ENCODE data around the gene RAB15. TPM values are rescaled to one million over a fixed set of nuclear protein-coding genes. Genes with fewer than 3 reads are reported as not detected.

The RAB15 gene
- total and polyA plus RNA-seq, 2 experiments from 2014 or later = 33.8 to 38.7 TPM

- Histone ChIP-seq H3K4me2 (no peak overlapping the region), H3K79me2 (no peaks in the 10 kb centered on the region), H3K9me2 (replicated peaks; ENCODE audit: insufficient read depth) (no peaks in the 10 kb centered on the region), H3K4me3 (no peak overlapping the region), H3K36me3 (replicated peaks; ENCODE audit: insufficient read depth, low read depth) (no peaks in the 10 kb centered on the region), H3K4me1 (ENCODE audit: insufficient read depth) (no peaks in the 10 kb centered on the region), H2AFZ (no peak overlapping the region), H3K9me3 (ENCODE audit: low read depth) (no peaks in the 10 kb centered on the region), H3K27ac (no peak overlapping the region), H4K20me1 (ENCODE audit: insufficient read depth, poor library complexity, severe bottlenecking) (no peaks in the 10 kb centered on the region), H3K27me3 (no peaks in the 10 kb centered on the region)
- 89% methylated on average over 5 of the region's 5 CpGs for WGBS (ENCODE audit: low lambda C conversion rate, missing lambda C conversion rate)
- no peak for DNase-seq (ENCODE audit: low spot score)
- no peak for TF ChIP-seq EZH2 (IDR thresholded peaks at IDR 0.05; ENCODE audit: borderline replicate concordance)
- TF ChIP-seq CTCF (IDR thresholded peaks at IDR 0.05; ENCODE audit: poor library complexity) = no peak
- TF ChIP-seq EZH2phosphoT487 (IDR thresholded peaks at IDR 0.05; ENCODE audit: low read depth, severe bottlenecking, unreplicated experiment) = no peak
These were observed 38.2 kb upstream of the RAB15 start for GRCh38 chr14:65010211-65010931.

- no peaks in the 10 kb centered on the region for H3K9me2 ChIP-seq (replicated peaks; ENCODE audit: insufficient read depth)
- H3K27me3 ChIP-seq = no peaks in the 10 kb centered on the region
- peaks cover 9% of the 10 kb centered on the region for H3K79me2 ChIP-seq
- TF ChIP-seq CTCF (IDR thresholded peaks at IDR 0.05; ENCODE audit: poor library complexity) = no peak
- H3K4me2 ChIP-seq = no peak overlapping the region
- no peaks in the 10 kb centered on the region for H3K4me1 ChIP-seq (ENCODE audit: insufficient read depth)
- DNase-seq (ENCODE audit: low spot score) = no peak
- no peaks in the 10 kb centered on the region for H3K9me3 ChIP-seq (ENCODE audit: low read depth)
- no peak overlapping the region for H2AFZ ChIP-seq
- 89% methylated on average over 1 of the region's 1 CpG for WGBS (ENCODE audit: low lambda C conversion rate, missing lambda C conversion rate)
- H4K20me1 ChIP-seq (ENCODE audit: insufficient read depth, poor library complexity, severe bottlenecking) = no peaks in the 10 kb centered on the region
- H3K27ac ChIP-seq = no peak overlapping the region
- no peaks in the 10 kb centered on the region for H3K36me3 ChIP-seq (replicated peaks; ENCODE audit: insufficient read depth, low read depth)
- no peak overlapping the region for H3K4me3 ChIP-seq
These were observed 35.1 kb upstream of the RAB15 start for GRCh38 chr14:65007202-65007601.

GRCh38 chr14:65006261-65006721 lies 34.2 kb upstream of the RAB15 start:
- Histone ChIP-seq H3K9me2 (replicated peaks; ENCODE audit: insufficient read depth) (no peaks in the 10 kb centered on the region), H3K4me3 (no peak overlapping the region), H2AFZ (no peak overlapping the region), H3K4me1 (ENCODE audit: insufficient read depth) (no peaks in the 10 kb centered on the region), H3K27me3 (no peaks in the 10 kb centered on the region), H3K36me3 (replicated peaks; ENCODE audit: insufficient read depth, low read depth) (no peaks in the 10 kb centered on the region), H3K79me2 (peaks cover 18% of the 10 kb centered on the region), H3K4me2 (no peak overlapping the region), H3K9me3 (ENCODE audit: low read depth) (no peaks in the 10 kb centered on the region), H4K20me1 (ENCODE audit: insufficient read depth, poor library complexity, severe bottlenecking) (no peaks in the 10 kb centered on the region), H3K27ac (no peak overlapping the region)
- 82% methylated on average over 6 of the region's 6 CpGs for WGBS (ENCODE audit: low lambda C conversion rate, missing lambda C conversion rate)
- no peak for DNase-seq (ENCODE audit: low spot score)
- TF ChIP-seq EZH2phosphoT487 (IDR thresholded peaks at IDR 0.05; ENCODE audit: low read depth, severe bottlenecking, unreplicated experiment) (no peak), CTCF (IDR thresholded peaks at IDR 0.05; ENCODE audit: poor library complexity) (no peak), EZH2 (IDR thresholded peaks at IDR 0.05; ENCODE audit: borderline replicate concordance) (no peak)

Data from hepatocyte (in vitro differentiated cells).